ENCODE measurements around the gene TEX9. TPM values are rescaled to one million over a fixed set of nuclear protein-coding genes. Genes with fewer than 3 reads are reported as not detected.
"Not testable (repeated sequence)": the region's sequence is repeated elsewhere in the genome, so short reads cannot be mapped to it uniquely, and the experiment has no call there.

The TEX9 gene
- under 1 TPM in 1 of 2 experiments, not detected in 1; 0.60 TPM for total RNA-seq

- H3K36me3 Mint-ChIP-seq (ENCODE audit: low read depth), result no peaks in the 10 kb centered on the region
- POLR2A ChIA-PET, result no interaction called here
- peak within 1 kb of the TSS; percentile 48 for H3K27ac Mint-ChIP-seq
- peak within 1 kb of the TSS; percentile 87 for H3K4me3 Mint-ChIP-seq
- CTCF ChIA-PET, result interaction anchor here (1.0 kb wide), 1 partner anchor 120 kb away, joined by 4 read pairs; no protein-coding TSS in a partner anchor
- ATAC-seq, result peak; percentile 99
- no peaks in the 10 kb centered on the region for H3K9me3 Mint-ChIP-seq (ENCODE audit: insufficient read depth)
- peaks cover 14% of the 10 kb centered on the region for H3K4me1 Mint-ChIP-seq (ENCODE audit: low read depth)
- DNase-seq, result peak; percentile 87
- H3K27me3 Mint-ChIP-seq (ENCODE audit: low read depth), result peaks cover 26% of the 10 kb centered on the region
These were observed at the start of gene TEX9 for GRCh38 chr15:56365075-56365711. TSS of gene TEX9 (plus strand) at chr15:56365426. CDS start at chr15:56365451, 25 bp downstream.

GRCh38 chr15:56316561-56316960 lies 48.7 kb upstream of the TEX9 start:
- H3K4me3 Mint-ChIP-seq, result not testable (repeated sequence)

GRCh38 chr15:56320316-56320715 lies 44.9 kb upstream of the TEX9 start:
- ChIA-PET POLR2A (no interaction called here), CTCF (no interaction called here)
- Mint-ChIP-seq H3K27me3 (ENCODE audit: low read depth) (peaks cover 4% of the 10 kb centered on the region), H3K4me3 (no peak overlapping the region), H3K27ac (no peak overlapping the region), H3K4me1 (ENCODE audit: low read depth) (no peaks in the 10 kb centered on the region), H3K36me3 (ENCODE audit: low read depth) (no peaks in the 10 kb centered on the region), H3K9me3 (ENCODE audit: insufficient read depth) (peaks cover 6% of the 10 kb centered on the region)
- DNase-seq (no peak), ATAC-seq (no peak)

More at GRCh38 chr15:56316561-56316960, 48.7 kb upstream of the TEX9 start:
- H3K4me1 Mint-ChIP-seq (ENCODE audit: low read depth); H3K27ac Mint-ChIP-seq; POLR2A ChIA-PET; CTCF ChIA-PET; H3K27me3 Mint-ChIP-seq (ENCODE audit: low read depth); DNase-seq; H3K36me3 Mint-ChIP-seq (ENCODE audit: low read depth); H3K9me3 Mint-ChIP-seq (ENCODE audit: insufficient read depth); ATAC-seq: not testable (repeated sequence)

- DNase-seq (no peak), ATAC-seq (no peak)
- Mint-ChIP-seq H3K9me3 (ENCODE audit: insufficient read depth) (peaks cover 6% of the 10 kb centered on the region), H3K36me3 (ENCODE audit: low read depth) (no peaks in the 10 kb centered on the region), H3K27me3 (ENCODE audit: low read depth) (peaks cover 4% of the 10 kb centered on the region), H3K27ac (no peak overlapping the region), H3K4me3 (no peak overlapping the region), H3K4me1 (ENCODE audit: low read depth) (no peaks in the 10 kb centered on the region)
- POLR2A ChIA-PET, result no interaction called here
- CTCF ChIA-PET, result no interaction called here
These were observed 44.4 kb upstream of the TEX9 start for GRCh38 chr15:56320861-56321260.

- no peak for DNase-seq
- no peak for ATAC-seq
- no peak overlapping the region for H3K4me3 Mint-ChIP-seq
- H3K9me3 Mint-ChIP-seq (ENCODE audit: insufficient read depth), result peaks cover 6% of the 10 kb centered on the region
- peaks cover 4% of the 10 kb centered on the region for H3K27me3 Mint-ChIP-seq (ENCODE audit: low read depth)
- no peaks in the 10 kb centered on the region for H3K4me1 Mint-ChIP-seq (ENCODE audit: low read depth)
- H3K36me3 Mint-ChIP-seq (ENCODE audit: low read depth), result no peaks in the 10 kb centered on the region
- ChIA-PET POLR2A (no interaction called here), CTCF (no interaction called here)
- no peak overlapping the region for H3K27ac Mint-ChIP-seq
These were observed 42.8 kb upstream of the TEX9 start for GRCh38 chr15:56322444-56322843.

- CTCF ChIA-PET, result interaction anchor here (0.6 kb wide), 1 partner anchor 787 kb away, joined by 3 read pairs; no protein-coding TSS in a partner anchor
- no peaks in the 10 kb centered on the region for H3K36me3 Mint-ChIP-seq (ENCODE audit: low read depth)
- DNase-seq (no peak), ATAC-seq (no peak)
- POLR2A ChIA-PET, result no interaction called here
- no peak overlapping the region for H3K27ac Mint-ChIP-seq
- H3K9me3 Mint-ChIP-seq (ENCODE audit: insufficient read depth), result peaks cover under 1% of the 10 kb centered on the region
- no peaks in the 10 kb centered on the region for H3K4me1 Mint-ChIP-seq (ENCODE audit: low read depth)
- H3K4me3 Mint-ChIP-seq, result no peak overlapping the region
- H3K27me3 Mint-ChIP-seq (ENCODE audit: low read depth), result peaks cover 4% of the 10 kb centered on the region
These were observed 41.8 kb upstream of the TEX9 start for GRCh38 chr15:56323435-56323834.

GRCh38 chr15:56325186-56325585 lies 40.0 kb upstream of the TEX9 start:
- ChIA-PET POLR2A (no interaction called here), CTCF (no interaction called here)
- Mint-ChIP-seq H3K9me3 (ENCODE audit: insufficient read depth) (no peaks in the 10 kb centered on the region), H3K27me3 (ENCODE audit: low read depth) (peaks cover 4% of the 10 kb centered on the region), H3K4me3 (no peak overlapping the region), H3K36me3 (ENCODE audit: low read depth) (no peaks in the 10 kb centered on the region), H3K4me1 (ENCODE audit: low read depth) (no peaks in the 10 kb centered on the region), H3K27ac (no peak overlapping the region)
- DNase-seq (no peak), ATAC-seq (no peak)

- Mint-ChIP-seq H3K4me3 (no peak overlapping the region), H3K27ac (no peak overlapping the region), H3K4me1 (ENCODE audit: low read depth) (no peaks in the 10 kb centered on the region), H3K36me3 (ENCODE audit: low read depth) (no peaks in the 10 kb centered on the region), H3K27me3 (ENCODE audit: low read depth) (peaks cover 2% of the 10 kb centered on the region), H3K9me3 (ENCODE audit: insufficient read depth) (peaks cover 4% of the 10 kb centered on the region)
- DNase-seq (no peak), ATAC-seq (no peak)
- ChIA-PET POLR2A (no interaction called here), CTCF (no interaction called here)
These were observed 37.3 kb upstream of the TEX9 start for GRCh38 chr15:56327721-56328502.

GRCh38 chr15:56337084-56337725 lies 28.0 kb upstream of the TEX9 start:
- no peak overlapping the region for H3K4me3 Mint-ChIP-seq
- ATAC-seq, result no peak
- no peak overlapping the region for H3K27ac Mint-ChIP-seq
- no peaks in the 10 kb centered on the region for H3K9me3 Mint-ChIP-seq (ENCODE audit: insufficient read depth)
- H3K27me3 Mint-ChIP-seq (ENCODE audit: low read depth), result no peaks in the 10 kb centered on the region
- POLR2A ChIA-PET, result no interaction called here
- H3K36me3 Mint-ChIP-seq (ENCODE audit: low read depth), result no peaks in the 10 kb centered on the region
- H3K4me1 Mint-ChIP-seq (ENCODE audit: low read depth), result no peaks in the 10 kb centered on the region
- CTCF ChIA-PET, result interaction anchor here (1.3 kb wide), 1 partner anchor 91 kb away, joined by 3 read pairs; no protein-coding TSS in a partner anchor
- DNase-seq, result no peak

GRCh38 chr15:56339594-56339993 lies 25.6 kb upstream of the TEX9 start:
- ATAC-seq (no peak), DNase-seq (no peak)
- ChIA-PET CTCF (no interaction called here), POLR2A (no interaction called here)
- Mint-ChIP-seq H3K27ac (no peak overlapping the region), H3K4me3 (no peak overlapping the region), H3K36me3 (ENCODE audit: low read depth) (no peaks in the 10 kb centered on the region), H3K4me1 (ENCODE audit: low read depth) (no peaks in the 10 kb centered on the region), H3K27me3 (ENCODE audit: low read depth) (no peaks in the 10 kb centered on the region), H3K9me3 (ENCODE audit: insufficient read depth) (no peaks in the 10 kb centered on the region)

- ChIA-PET POLR2A (no interaction called here), CTCF (no interaction called here)
- no peak overlapping the region for H3K4me3 Mint-ChIP-seq
- H3K4me1 Mint-ChIP-seq (ENCODE audit: low read depth), result no peaks in the 10 kb centered on the region
- no peaks in the 10 kb centered on the region for H3K27me3 Mint-ChIP-seq (ENCODE audit: low read depth)
- no peak for DNase-seq
- H3K27ac Mint-ChIP-seq, result no peak overlapping the region
- ATAC-seq, result no peak
- H3K9me3 Mint-ChIP-seq (ENCODE audit: insufficient read depth), result no peaks in the 10 kb centered on the region
- H3K36me3 Mint-ChIP-seq (ENCODE audit: low read depth), result no peaks in the 10 kb centered on the region
These were observed 24.0 kb upstream of the TEX9 start for GRCh38 chr15:56341201-56341600.

GRCh38 chr15:56342653-56343052 lies 22.6 kb upstream of the TEX9 start:
- DNase-seq (no peak), ATAC-seq (no peak)
- POLR2A ChIA-PET, result no interaction called here
- CTCF ChIA-PET, result no interaction called here
- Mint-ChIP-seq H3K4me3 (no peak overlapping the region), H3K27ac (no peak overlapping the region), H3K4me1 (ENCODE audit: low read depth) (no peaks in the 10 kb centered on the region), H3K36me3 (ENCODE audit: low read depth) (no peaks in the 10 kb centered on the region), H3K27me3 (ENCODE audit: low read depth) (no peaks in the 10 kb centered on the region), H3K9me3 (ENCODE audit: insufficient read depth) (no peaks in the 10 kb centered on the region)
